Activated naive CD4-positive, alpha-beta T cell treated with Interleukin-2 at 50 U/mL for 16 hours (primary cell): ENCODE measurements around the gene LCN6.
"Not testable (repeated sequence)": the region's sequence is repeated elsewhere in the genome, so short reads cannot be mapped to it uniquely, and the experiment has no call there.

Experiments used
- DNase-seq: peaks from one replicate; pipeline ENCODE4 v3.0.0-alpha.2; 2020

LCN6 gene

GRCh38 chr9:136782452-136782851, 34.1 kb upstream of the LCN6 start:
- no peak for DNase-seq

DNA sequence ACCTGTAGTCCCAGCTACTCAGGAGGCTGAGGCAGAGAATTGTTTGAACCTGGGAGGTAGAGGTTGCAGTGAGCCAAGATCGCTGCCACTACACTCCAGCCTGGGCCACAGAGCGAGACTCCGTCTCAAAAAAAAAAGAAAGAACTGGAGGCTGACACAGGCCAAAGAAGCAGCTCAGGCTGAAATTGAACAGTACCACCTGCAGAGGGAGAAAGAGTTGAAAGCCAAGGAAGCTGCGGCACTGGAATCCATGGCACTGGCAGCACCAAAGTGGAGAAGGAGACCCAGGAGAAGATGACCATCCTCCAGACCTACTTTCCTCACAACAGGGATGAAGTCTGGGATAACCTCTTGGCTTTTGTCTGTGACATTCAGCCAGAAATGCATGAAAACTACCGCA, 31.5 kb upstream of the LCN6 start:
- no peak for DNase-seq

DNA sequence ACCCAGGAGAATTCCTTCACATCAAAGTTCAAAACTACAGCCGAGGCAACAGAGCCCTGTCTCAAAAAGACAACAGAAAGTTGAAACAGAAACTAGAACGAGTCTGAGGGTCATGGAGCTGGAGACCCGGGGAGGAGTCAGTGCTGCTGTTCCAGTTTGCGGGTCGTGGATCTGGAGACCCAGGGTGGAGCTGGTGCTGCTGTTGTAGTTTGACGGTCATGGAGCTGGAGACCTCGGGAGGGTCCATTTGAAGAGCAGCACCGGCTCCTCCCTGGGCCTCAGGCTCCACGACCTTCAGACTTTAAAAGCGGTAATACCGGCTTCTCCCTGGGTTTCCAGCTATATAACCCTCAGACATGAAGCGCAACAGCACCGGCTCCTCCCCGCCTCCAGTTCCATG, 29.0 kb upstream of the LCN6 start:
- DNase-seq = no peak

DNA sequence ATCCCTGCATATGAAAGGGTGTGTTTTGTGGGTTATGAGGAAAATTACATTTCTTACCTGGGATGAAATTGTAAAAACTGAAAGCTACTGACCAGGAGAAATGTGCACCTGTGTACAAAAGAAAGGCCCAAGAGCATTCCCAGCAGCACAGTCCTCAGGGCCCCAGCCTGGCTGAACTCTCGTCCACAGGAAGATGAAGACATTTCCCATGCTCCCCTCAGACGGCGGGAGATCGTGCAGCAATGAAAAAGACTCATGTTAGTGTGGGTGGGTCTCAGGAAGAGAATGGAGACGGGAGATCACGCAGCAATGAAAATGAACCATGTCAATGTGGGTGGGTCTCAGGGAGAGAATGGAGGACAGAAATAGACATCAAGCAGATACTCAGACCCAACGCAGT, 28.6 kb upstream of the LCN6 start:
- no peak for DNase-seq

DNA sequence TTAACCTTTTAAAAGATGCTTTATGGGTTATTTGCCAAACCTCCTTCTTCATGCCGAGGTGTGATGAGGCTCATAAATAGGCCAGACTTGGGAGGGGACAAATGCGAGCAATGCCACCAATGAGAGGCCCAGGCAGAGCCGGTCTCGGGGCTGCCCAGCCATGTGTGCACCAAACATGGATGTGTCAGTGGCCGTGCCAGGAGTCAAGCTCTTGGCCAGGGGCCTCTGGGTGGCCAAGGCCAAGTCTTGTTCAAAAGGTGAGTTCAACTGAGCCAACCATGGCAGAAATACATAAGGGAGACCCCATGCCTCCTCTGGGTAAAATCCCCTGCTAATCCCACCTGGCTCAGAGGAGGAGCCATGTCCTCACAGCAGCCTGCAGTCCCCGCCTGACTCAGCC, 26.9 kb upstream of the LCN6 start:
- DNase-seq = no peak

GRCh38 chr9:136774416-136775045, 26.2 kb upstream of the LCN6 start:
- DNase-seq = no peak

DNA sequence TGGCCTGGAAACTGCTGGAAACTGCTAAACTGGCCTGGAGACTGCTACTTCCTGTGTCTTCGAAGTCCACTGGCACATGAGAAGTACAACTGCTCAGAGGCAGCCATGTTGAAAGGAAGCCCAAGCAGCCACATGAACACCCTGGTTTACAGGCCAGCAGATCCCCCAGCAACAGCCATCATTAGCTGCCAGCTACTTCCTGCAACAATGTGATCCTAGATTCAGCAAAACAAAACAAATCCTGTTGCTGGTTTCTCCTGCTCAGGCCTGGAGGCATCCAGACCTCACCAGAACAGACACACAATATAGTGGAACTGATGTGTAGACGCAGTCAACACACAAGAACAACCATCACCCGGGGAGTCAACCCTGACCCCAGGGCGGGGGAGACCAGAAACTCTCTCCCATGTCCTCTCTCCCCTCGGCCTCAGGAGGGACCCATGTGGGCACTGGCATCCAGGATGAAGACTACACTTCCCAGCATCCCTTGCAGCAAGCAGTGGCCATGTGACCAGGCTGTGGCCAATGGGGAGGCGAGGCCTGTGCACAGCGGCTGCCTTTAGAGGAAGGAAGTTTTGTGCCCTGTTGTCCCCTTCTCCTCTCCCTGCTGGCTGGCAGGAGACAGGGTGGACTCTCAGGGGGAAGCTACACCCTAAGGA, 25.2 kb upstream of the LCN6 start:
- DNase-seq = peak; percentile 20

GRCh38 chr9:136771907-136772415, 23.6 kb upstream of the LCN6 start:
- DNase-seq = no peak

DNA sequence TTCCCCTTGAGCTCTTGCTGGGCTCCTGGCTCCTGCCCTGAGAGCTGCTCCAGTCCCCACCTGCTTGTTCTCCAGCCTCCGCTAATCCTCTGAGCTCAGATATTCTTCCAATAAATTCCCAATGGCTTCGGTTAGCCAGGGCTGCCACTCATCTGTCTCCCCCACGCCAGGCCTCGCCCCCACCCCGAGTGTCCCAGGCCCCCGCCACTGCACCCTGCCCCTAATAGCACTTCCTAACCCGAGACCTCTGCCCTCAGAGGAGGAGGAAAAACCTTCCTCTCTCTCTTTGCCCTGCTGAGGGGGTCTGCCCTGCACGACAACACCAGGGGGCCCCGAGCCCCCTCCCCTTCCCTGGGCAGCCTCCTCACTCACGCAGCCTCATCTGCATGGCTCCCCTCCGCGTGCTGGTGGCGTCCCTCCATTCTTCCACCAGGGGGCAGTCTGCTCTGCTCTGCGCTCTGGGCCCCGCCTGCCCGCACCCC, 21.4 kb upstream of the LCN6 start:
- DNase-seq = peak; percentile 57

DNA sequence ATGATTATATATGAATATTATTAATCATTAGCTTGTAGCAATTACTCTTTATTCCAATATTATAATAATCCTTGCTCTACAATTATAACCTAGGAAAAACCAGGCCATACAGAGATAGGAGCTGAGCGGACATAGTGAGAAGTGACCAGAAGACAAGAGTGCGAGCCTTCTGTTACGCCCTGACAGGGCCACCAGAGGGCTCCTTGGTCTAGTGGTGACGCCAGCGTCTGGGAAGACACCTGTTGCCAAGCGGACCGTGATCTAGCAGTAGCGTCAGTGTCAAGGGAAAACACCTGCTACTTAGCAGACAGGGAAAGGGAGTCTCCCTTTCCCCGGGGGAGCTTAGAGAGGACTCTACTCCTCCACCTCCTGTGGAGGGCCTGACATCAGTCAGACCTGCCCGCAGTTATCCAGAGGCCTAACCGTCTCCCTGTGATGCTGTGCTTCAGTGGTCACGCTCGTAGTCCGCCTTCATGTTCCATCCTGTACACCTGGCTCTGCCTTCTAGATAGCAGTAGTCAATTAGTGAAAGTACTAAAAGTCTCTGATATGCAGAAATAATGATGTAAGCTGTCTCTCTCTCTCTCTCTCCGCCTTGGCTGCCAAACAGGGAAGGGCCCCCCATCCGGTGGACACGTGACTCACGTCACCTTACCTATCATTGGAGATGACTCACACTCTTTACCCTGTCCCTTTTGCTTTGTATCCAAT, 18.2 kb upstream of the LCN6 start:
- peak; percentile 60 for DNase-seq

- DNase-seq = not testable (repeated sequence)
Observed at GRCh38 chr9:136765745-136766409, 17.6 kb upstream of the LCN6 start.

GRCh38 chr9:136765041-136765440, 16.7 kb upstream of the LCN6 start:
- DNase-seq = no peak

GRCh38 chr9:136764301-136764891, 16.1 kb upstream of the LCN6 start, which contains the start of gene LCN15:
Gene LCN15, minus strand, starts transcription at chr9:136764518. Its CDS starts 30 bp downstream, at chr9:136764488.
- no peak for DNase-seq

GRCh38 chr9:136763649-136764035, 15.3 kb upstream of the LCN6 start:
- DNase-seq = no peak

- peak; percentile 40 for DNase-seq
Observed at GRCh38 chr9:136762915-136763648, 14.8 kb upstream of the LCN6 start.

GRCh38 chr9:136762221-136762691, 13.9 kb upstream of the LCN6 start:
- no peak for DNase-seq

DNA sequence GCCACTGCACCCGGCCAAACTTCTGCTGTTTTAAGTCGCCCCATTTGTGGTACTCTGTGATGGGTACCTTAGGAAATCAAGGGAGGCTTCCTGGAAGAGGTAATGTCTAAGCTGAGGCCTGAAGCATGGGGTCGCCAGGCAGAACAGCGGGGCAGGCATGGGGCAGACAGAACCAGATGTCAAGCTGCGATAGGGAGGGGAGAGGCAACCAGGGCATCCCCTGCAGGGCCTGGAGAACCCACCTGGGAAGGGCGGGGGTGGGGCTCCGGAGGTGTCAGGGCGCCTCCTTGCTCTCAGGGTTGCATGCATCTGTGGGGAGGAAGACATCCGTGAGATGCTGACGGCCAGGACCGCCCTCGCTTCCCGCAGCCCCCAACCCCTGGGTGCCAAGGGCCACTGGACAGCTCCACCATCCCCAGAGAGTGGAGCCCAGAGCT, 13.2 kb upstream of the LCN6 start:
- no peak for DNase-seq

GRCh38 chr9:136760834-136761544, 12.7 kb upstream of the LCN6 start:
- DNase-seq = peak; percentile 28

- no peak for DNase-seq
Observed at GRCh38 chr9:136760424-136760823, 12.1 kb upstream of the LCN6 start.

- DNase-seq = no peak
Observed at GRCh38 chr9:136759436-136760325, 11.4 kb upstream of the LCN6 start.
